ENCODE results near the gene YWHAE. TPM values are rescaled to one million over a fixed set of nuclear protein-coding genes. Genes with fewer than 3 reads are reported as not detected.

YWHAE gene
- total RNA-seq, 1 donor from 2014 or later: 493 TPM

Other genes with a start within 250 kb of the YWHAE start
- gene ABR, start 220.2 kb downstream of the YWHAE start, total RNA-seq: 58.9 and 66.4 TPM in 2 replicates
- not detected in 2 replicates for gene BHLHA9, start 129.8 kb downstream of the YWHAE start, total RNA-seq
- 0.07 TPM in 2 replicates for gene TRARG1, start 120.6 kb downstream of the YWHAE start, total RNA-seq
- gene CRK, start 56.0 kb upstream of the YWHAE start, total RNA-seq: 22.5 and 24.3 TPM in 2 replicates
- gene MYO1C, start 92.5 kb upstream of the YWHAE start, total RNA-seq: 37.4 and 43.4 TPM in 2 replicates
- 19.1 and 21.0 TPM in 2 replicates for gene INPP5K, start 116.4 kb upstream of the YWHAE start, total RNA-seq
- gene PITPNA, start 162.6 kb upstream of the YWHAE start, total RNA-seq: 74.3 and 76.1 TPM in 2 replicates
- gene SLC43A2, start 228.6 kb upstream of the YWHAE start, total RNA-seq: 2.8 and 3.4 TPM in 2 replicates
- gene SCARF1, start 245.5 kb upstream of the YWHAE start, total RNA-seq: 8.4 and 9.5 TPM in 2 replicates
- 7.3 and 11.4 TPM in 2 replicates for gene RILP, start 249.6 kb upstream of the YWHAE start, total RNA-seq